Ovary (tissue), 9 donors: ENCODE measurements around the gene IARS1. TPM values are rescaled to one million over a fixed set of nuclear protein-coding genes. Genes with fewer than 3 reads are reported as not detected.

Source experiments
- DNase-seq, 5 donors: peaks; one replicate each; pipeline ENCODE4 v3.0.0-alpha.2; 2019 to 2020
- H3K27ac ChIP-seq, 2 donors: fragments of 200-600 bp; one replicate each; pipeline versions ENCODE4 v1.5.1 to v1.8.0; 2019 to 2022
- H3K27me3 ChIP-seq: fragments of 200-600 bp; one replicate; pipeline ENCODE4 v1.8.0; 2022
- H3K36me3 ChIP-seq: fragments of 200-600 bp; sonication (generic); one replicate; pipeline ENCODE4 v1.5.1; 2019
- H3K4me1 ChIP-seq: one replicate; pipeline ENCODE4 v1.8.1; 2013; ENCODE audit warnings: mild to moderate bottlenecking, moderate library complexity; ENCODE audit not compliant: insufficient read depth
- H3K4me3 ChIP-seq: fragments of 200-600 bp; sonication (generic); one replicate; pipeline ENCODE4 v1.5.1; 2017
- H3K9me3 ChIP-seq, 2 donors: fragments of 200-600 bp in 1 of 2; sonication (generic) in 1 of 2; one replicate each; pipeline versions ENCODE4 v1.5.1 to v1.8.1; 2013 to 2019; ENCODE audit warnings: mild to moderate bottlenecking in 1 of 2, moderate library complexity in 1 of 2
- EP300 ChIP-seq: sonication (generic); formaldehyde crosslinking; IDR thresholded peaks from one replicate; pipeline ENCODE4 v1.6.1; 2017; ENCODE audit warnings: antibody characterized with exemption
- POLR2A ChIP-seq: fragments of 450-650 bp; IDR thresholded peaks from one replicate; pipeline ENCODE4 v1.6.1; 2017; ENCODE audit warnings: antibody characterized with exemption, mild to moderate bottlenecking, moderate library complexity
- WGBS, 3 donors: extraction: QIAGEN DNeasy Blood & Tissue Kit in 1 of 3; methylation state at CpG; one replicate each; pipeline versions ENCODE4 v1.1.5 to v1.1.7; 2013 to 2017; 5-methylcytosine and 5-hydroxymethylcytosine counted together
- intact Hi-C, 4 donors: fragments of 100-400 bp; cut with DNase I; formaldehyde crosslinking; loops; one replicate each; pipeline versions ENCODE4 v1.11.0 to v1.15.1; 2022 to 2023
- polyA plus RNA-seq, 2 donors: library from polyadenylated mRNA; stranded (reverse); fragments of 200-250 nt in 1 of 2; fragments of 350-450 nt in 1 of 2; fragmentation: Illumina TruSeq in 1 of 2; extraction: RNeasy Lipid Tissue Mini Kit (QIAGEN cat#74804) in 1 of 2; gene quantifications; one replicate each; pipeline ENCODE4 v1.2.3, GENCODE V29; 2013 to 2014
- total RNA-seq, 7 donors: library from RNA; depleted of rRNA in 2 of 7; stranded (reverse); fragments of >200 nt in 2 of 7; fragmentation: NEBNext Ultra II Directional in 3 of 7; extraction: Animal tissue kit (Norgen Biotek cat#: 25700) in 3 of 7; gene quantifications; one replicate each; pipeline versions ENCODE4 v1.1.0 to v1.2.4, GENCODE V29; 2016 to 2023
- TF ChIP-seq, protein P1 (sequence below), 3 donors: fragments of 450-650 bp in 2 of 3; fragments of 200-600 bp in 1 of 3; IDR thresholded peaks; one replicate each; pipeline versions ENCODE4 v1.5.1 to v1.8.0; 2016 to 2022; ENCODE audit warnings: antibody characterized with exemption in 3 of 3, mild to moderate bottlenecking in 1 of 3
- donor health status: DM: no; HTN: no; CAD: no; lungs with moderate emphysema.
- donor health status: DM: no; HTN: no; CAD: no.
- donor health status: Bipolar disorder and iron deficiency.
- donor health status: DM: yes; HTN: yes; CAD: no.
- donor health status: DM: no; HTN: no; CAD: no.
- donor health status: DM: yes; HTN: yes; CAD: no.

Gene IARS1
- total and polyA plus RNA-seq, 9 donors = 16.0 to 281 (median 60.2) TPM

DNA sequence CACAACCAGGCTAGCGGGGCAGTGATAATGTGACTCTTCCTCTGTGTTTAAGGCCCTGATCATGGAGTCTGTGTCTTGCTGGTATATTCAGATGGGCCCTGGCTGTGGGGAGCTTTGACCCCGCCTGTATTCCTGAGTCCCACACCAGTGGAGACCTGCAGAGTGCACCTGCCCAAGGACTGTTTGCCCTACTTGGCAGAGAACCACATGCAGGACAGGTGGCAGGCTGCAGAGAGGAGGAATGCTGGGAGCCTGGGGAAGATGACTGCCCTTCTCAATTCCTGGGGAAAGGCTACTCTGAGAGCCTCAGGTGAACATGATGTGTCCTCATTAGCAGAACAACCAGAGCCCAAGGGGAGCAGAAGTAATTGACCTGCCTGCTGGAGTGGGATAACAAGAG, 36.2 kb downstream of the IARS1 start:
- WGBS, 3 donors = 94 to 98% (median 95%) methylated on average over 2 of the region's 2 CpGs
- no peaks in the 10 kb centered on the region for H3K4me1 ChIP-seq
- H3K4me3 ChIP-seq = no peak overlapping the region
- TF ChIP-seq EP300 (no peak), POLR2A (no peak)
- TF ChIP-seq, protein P1, sequence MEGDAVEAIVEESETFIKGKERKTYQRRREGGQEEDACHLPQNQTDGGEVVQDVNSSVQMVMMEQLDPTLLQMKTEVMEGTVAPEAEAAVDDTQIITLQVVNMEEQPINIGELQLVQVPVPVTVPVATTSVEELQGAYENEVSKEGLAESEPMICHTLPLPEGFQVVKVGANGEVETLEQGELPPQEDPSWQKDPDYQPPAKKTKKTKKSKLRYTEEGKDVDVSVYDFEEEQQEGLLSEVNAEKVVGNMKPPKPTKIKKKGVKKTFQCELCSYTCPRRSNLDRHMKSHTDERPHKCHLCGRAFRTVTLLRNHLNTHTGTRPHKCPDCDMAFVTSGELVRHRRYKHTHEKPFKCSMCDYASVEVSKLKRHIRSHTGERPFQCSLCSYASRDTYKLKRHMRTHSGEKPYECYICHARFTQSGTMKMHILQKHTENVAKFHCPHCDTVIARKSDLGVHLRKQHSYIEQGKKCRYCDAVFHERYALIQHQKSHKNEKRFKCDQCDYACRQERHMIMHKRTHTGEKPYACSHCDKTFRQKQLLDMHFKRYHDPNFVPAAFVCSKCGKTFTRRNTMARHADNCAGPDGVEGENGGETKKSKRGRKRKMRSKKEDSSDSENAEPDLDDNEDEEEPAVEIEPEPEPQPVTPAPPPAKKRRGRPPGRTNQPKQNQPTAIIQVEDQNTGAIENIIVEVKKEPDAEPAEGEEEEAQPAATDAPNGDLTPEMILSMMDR (IDR thresholded peaks at IDR 0.05) = no peak
- H3K36me3 ChIP-seq = no peaks in the 10 kb centered on the region
- DNase-seq = no peak
- intact Hi-C loops = no loop called here
- no peaks in the 10 kb centered on the region for H3K27me3 ChIP-seq
- no peak overlapping the region for H3K27ac ChIP-seq
- no peaks in the 10 kb centered on the region for H3K9me3 ChIP-seq

DNA sequence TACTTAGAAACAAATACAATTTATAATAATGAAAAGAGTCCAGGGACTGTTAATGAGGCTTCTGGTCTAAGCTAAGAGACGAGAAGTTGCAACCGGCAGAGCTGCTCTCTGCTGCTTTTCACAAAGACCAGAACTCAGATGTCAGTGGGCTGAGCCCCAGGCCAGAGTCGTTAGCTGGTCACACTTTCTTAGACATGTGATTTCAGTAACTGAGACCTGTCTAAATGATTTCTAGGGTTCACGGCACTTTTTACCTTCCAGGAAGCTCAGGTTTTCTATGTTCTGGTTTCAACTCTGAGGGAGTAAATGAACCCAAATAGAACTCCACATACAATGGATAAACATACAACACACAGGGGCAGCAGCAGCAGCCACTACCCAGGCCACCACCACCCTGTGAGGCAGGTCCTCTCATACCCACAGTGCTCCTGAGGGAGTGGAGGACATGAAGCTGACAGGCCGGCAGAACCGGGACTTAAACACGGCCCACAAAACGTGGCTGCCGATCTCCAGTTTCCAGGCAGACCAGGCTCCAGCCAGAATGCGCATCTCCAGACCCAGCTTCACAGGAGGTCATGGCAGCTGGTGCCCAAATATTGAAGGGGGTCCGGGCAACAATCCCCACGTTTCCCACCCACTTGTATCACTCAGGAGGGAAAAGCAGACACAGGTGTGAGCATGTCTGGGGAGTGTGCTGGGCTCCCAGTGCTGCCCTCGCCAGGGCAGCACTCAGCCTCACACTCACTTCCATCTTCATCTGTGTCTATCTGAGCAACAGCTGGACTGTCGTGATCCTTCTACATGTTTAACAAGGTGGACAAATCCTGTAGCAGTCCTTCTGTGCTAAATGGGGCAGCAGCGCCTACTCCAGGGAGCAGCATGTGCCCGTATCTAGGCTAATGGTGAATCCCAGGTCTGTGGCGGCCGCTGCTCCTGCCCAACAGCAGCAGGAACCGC, 38.8 kb downstream of the IARS1 start:
- TF ChIP-seq, protein P1 (IDR thresholded peaks at IDR 0.05) = no peak
- TF ChIP-seq POLR2A = no peak
- no peak for TF ChIP-seq EP300
- DNase-seq = no peak
- no peaks in the 10 kb centered on the region for H3K27me3 ChIP-seq
- H3K27ac ChIP-seq = no peak overlapping the region
- 76 to 84% (median 82%) methylated on average over 17 to 19 of the region's 19 CpGs for WGBS, 3 donors
- no peaks in the 10 kb centered on the region for H3K9me3 ChIP-seq
- intact Hi-C loops = no loop called here
- H3K4me1 ChIP-seq = no peaks in the 10 kb centered on the region
- H3K4me3 ChIP-seq = no peak overlapping the region
- H3K36me3 ChIP-seq = no peaks in the 10 kb centered on the region

DNA sequence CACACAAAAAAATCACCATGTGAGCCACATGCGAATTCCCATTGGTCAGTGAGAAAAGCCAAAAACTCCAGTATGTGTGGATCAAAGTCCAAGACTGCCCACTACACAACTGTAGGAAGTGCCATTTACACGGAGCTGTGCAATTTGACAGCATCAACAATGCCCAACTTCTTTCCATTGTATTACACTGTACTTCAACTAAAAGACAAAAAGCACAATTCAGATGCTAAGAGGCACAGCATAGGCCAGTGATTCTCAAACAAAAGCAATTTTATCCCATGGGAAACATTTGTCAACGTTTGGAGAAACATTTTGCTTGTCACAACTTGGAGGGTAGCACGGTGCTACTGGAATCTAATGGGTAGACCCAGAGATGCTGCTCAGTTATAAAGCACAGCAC, 39.8 kb downstream of the IARS1 start:
- no peak overlapping the region for H3K4me3 ChIP-seq
- 63 to 68% (median 66%) methylated on average over 4 of the region's 4 CpGs for WGBS, 3 donors
- H3K9me3 ChIP-seq = no peaks in the 10 kb centered on the region
- no peak for DNase-seq
- H3K27me3 ChIP-seq = no peaks in the 10 kb centered on the region
- H3K27ac ChIP-seq = no peak overlapping the region
- TF ChIP-seq, protein P1 (IDR thresholded peaks at IDR 0.05) = no peak
- no peak for TF ChIP-seq POLR2A
- TF ChIP-seq EP300 = no peak
- H3K4me1 ChIP-seq = no peaks in the 10 kb centered on the region
- no peaks in the 10 kb centered on the region for H3K36me3 ChIP-seq
- intact Hi-C loops = no loop called here

DNA sequence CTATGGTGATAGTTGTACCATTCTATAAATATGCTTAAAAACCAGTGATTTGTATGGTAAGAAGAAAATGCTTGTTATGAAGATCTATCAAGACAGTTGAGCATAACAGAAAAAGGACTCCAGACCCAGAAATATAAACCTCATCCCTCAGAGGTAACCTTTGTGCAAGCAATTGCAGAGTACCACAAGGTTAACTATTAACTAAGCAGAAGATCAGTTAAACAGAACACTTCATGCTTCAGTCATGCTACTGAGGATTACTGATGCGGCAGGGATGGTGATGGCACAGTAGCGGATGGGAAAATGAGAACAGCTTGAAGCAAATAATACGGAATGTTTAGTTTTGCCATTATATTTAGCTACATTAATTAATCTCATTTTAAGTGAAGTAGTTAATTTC, 45.5 kb downstream of the IARS1 start:
- H3K4me3 ChIP-seq = no peak overlapping the region
- H3K36me3 ChIP-seq = no peaks in the 10 kb centered on the region
- TF ChIP-seq, protein P1 (IDR thresholded peaks at IDR 0.05) = no peak
- TF ChIP-seq POLR2A (no peak), EP300 (no peak)
- DNase-seq = no peak
- H3K27ac ChIP-seq = no peak overlapping the region
- 96 to 99% (median 98%) methylated on average over 3 of the region's 3 CpGs for WGBS, 3 donors
- intact Hi-C loops = loop anchor here in 1 of 4 donors (10.0 kb wide), 1 partner anchor 113 kb away; no protein-coding TSS in a partner anchor
- no peaks in the 10 kb centered on the region for H3K4me1 ChIP-seq
- no peaks in the 10 kb centered on the region for H3K27me3 ChIP-seq
- no peaks in the 10 kb centered on the region for H3K9me3 ChIP-seq
